DOHH2 (cell line): ENCODE measurements around the gene PARP9.

ENCODE experiments used
- H3F3A ChIP-seq: fragments of 200-600 bp; sonication (generic), shearing (Covaris generic); 2 replicates; pipeline ENCODE4 v1.6.0; 2016; ENCODE audit warnings: antibody characterized with exemption, mild to moderate bottlenecking; ENCODE audit not compliant: control insufficient read depth, insufficient read depth
- H3K27ac ChIP-seq: fragments of 200-600 bp; sonication (generic); 2 replicates; pipeline ENCODE4 v1.5.1; 2014; ENCODE audit warnings: low read depth, mild to moderate bottlenecking, low read length, moderate library complexity
- H3K27me3 ChIP-seq: fragments of 200-600 bp; sonication (generic); 2 replicates; pipeline ENCODE4 v1.6.1; 2014; ENCODE audit warnings: mild to moderate bottlenecking, low read length, mixed read lengths; ENCODE audit not compliant: control insufficient read depth
- H3K36me3 ChIP-seq: fragments of 200-600 bp; sonication (generic); 2 replicates; pipeline ENCODE4 v1.6.1; 2014; ENCODE audit warnings: mild to moderate bottlenecking, low read length, moderate library complexity, mixed read lengths; ENCODE audit not compliant: control insufficient read depth
- H3K4me1 ChIP-seq: fragments of 200-600 bp; sonication (generic); 2 replicates; pipeline ENCODE4 v1.6.1; 2014; ENCODE audit warnings: mild to moderate bottlenecking, low read length, mixed read lengths; ENCODE audit not compliant: control insufficient read depth
- H3K4me2 ChIP-seq: fragments of 200-600 bp; sonication (generic); 2 replicates; pipeline ENCODE4 v1.6.0; 2014; ENCODE audit warnings: mild to moderate bottlenecking, low read length, moderate library complexity
- H3K4me3 ChIP-seq: fragments of 200-600 bp; sonication (generic); 2 replicates; pipeline ENCODE4 v1.5.1; 2014; ENCODE audit warnings: mild to moderate bottlenecking, low read length, mixed read lengths
- H3K79me2 ChIP-seq: fragments of 200-600 bp; sonication (generic); 2 replicates; pipeline ENCODE4 v1.6.1; 2014; ENCODE audit warnings: mild to moderate bottlenecking, low read length, mixed read lengths; ENCODE audit not compliant: control insufficient read depth
- H3K9me2 ChIP-seq: fragments of 200-600 bp; sonication (generic); replicated peaks from 2 replicates; pipeline ENCODE4 v1.6.1; 2014; ENCODE audit warnings: mild to moderate bottlenecking, low read length, mixed read lengths; ENCODE audit not compliant: control insufficient read depth
- H3K9me3 ChIP-seq: fragments of 200-600 bp; sonication (generic); 2 replicates; pipeline ENCODE4 v1.6.1; 2014; ENCODE audit warnings: antibody characterized with exemption, low read length, mixed read lengths; ENCODE audit not compliant: control insufficient read depth, insufficient read depth
- H4K20me1 ChIP-seq: fragments of 200-600 bp; sonication (generic); 2 replicates; pipeline ENCODE4 v1.6.0; 2014; ENCODE audit warnings: low read depth, mild to moderate bottlenecking, antibody characterized with exemption, low read length, moderate library complexity; ENCODE audit not compliant: control insufficient read depth, insufficient read depth
- CTCF ChIP-seq: fragments of 200-600 bp; sonication (generic); IDR thresholded peaks from one replicate; pipeline ENCODE4 v1.5.1; 2014; ENCODE audit warnings: antibody characterized with exemption, mild to moderate bottlenecking, low read depth, low read length; ENCODE audit not compliant: poor library complexity, severe bottlenecking
- EZH2phosphoT487 ChIP-seq: fragments of 200-600 bp; sonication (generic); IDR thresholded peaks from 2 replicates; pipeline ENCODE4 v1.6.1; 2017; ENCODE audit warnings: borderline replicate concordance, mild to moderate bottlenecking, antibody characterized with exemption, low read length, moderate library complexity, mixed read lengths

PARP9 gene

GRCh38 chr3:122586773-122587485, 22.8 kb upstream of the PARP9 start:
- no peaks in the 10 kb centered on the region for H3F3A ChIP-seq
- H3K4me2 ChIP-seq = no peak overlapping the region
- no peaks in the 10 kb centered on the region for H3K4me1 ChIP-seq
- no peak for TF ChIP-seq EZH2phosphoT487
- H3K27ac ChIP-seq = no peak overlapping the region
- no peaks in the 10 kb centered on the region for H4K20me1 ChIP-seq
- H3K79me2 ChIP-seq = no peaks in the 10 kb centered on the region
- H3K27me3 ChIP-seq = no peaks in the 10 kb centered on the region
- H3K4me3 ChIP-seq = no peak overlapping the region
- peaks cover 8% of the 10 kb centered on the region for H3K9me3 ChIP-seq
- no peaks in the 10 kb centered on the region for H3K9me2 ChIP-seq
- no peaks in the 10 kb centered on the region for H3K36me3 ChIP-seq

- H3K9me2 ChIP-seq = no peaks in the 10 kb centered on the region
- H3K27me3 ChIP-seq = no peaks in the 10 kb centered on the region
- no peaks in the 10 kb centered on the region for H3K4me1 ChIP-seq
- TF ChIP-seq EZH2phosphoT487 = no peak
- no peak for TF ChIP-seq CTCF
- H4K20me1 ChIP-seq = no peaks in the 10 kb centered on the region
- H3K4me2 ChIP-seq = no peak overlapping the region
- H3K27ac ChIP-seq = no peak overlapping the region
- H3K9me3 ChIP-seq = peaks cover 16% of the 10 kb centered on the region
- H3K36me3 ChIP-seq = no peaks in the 10 kb centered on the region
- no peaks in the 10 kb centered on the region for H3F3A ChIP-seq
- H3K4me3 ChIP-seq = no peak overlapping the region
- H3K79me2 ChIP-seq = no peaks in the 10 kb centered on the region
These were observed 22.0 kb upstream of the PARP9 start for GRCh38 chr3:122586098-122586497.

- Histone ChIP-seq H3K27me3 (peaks cover 4% of the 10 kb centered on the region; the same call in 1 of the 2 replicates), H3K27ac (no peak overlapping the region), H3K79me2 (no peaks in the 10 kb centered on the region), H4K20me1 (no peaks in the 10 kb centered on the region), H3K9me3 (peaks cover 18% of the 10 kb centered on the region), H3K9me2 (no peaks in the 10 kb centered on the region), H3K36me3 (no peaks in the 10 kb centered on the region), H3K4me3 (no peak overlapping the region), H3K4me1 (peaks cover 20% of the 10 kb centered on the region), H3K4me2 (no peak overlapping the region), H3F3A (peaks cover 6% of the 10 kb centered on the region; the same call in 1 of the 2 replicates)
- no peak for TF ChIP-seq EZH2phosphoT487
- TF ChIP-seq CTCF = no peak
These were observed 18.3 kb upstream of the PARP9 start for GRCh38 chr3:122582390-122582789.

DNA sequence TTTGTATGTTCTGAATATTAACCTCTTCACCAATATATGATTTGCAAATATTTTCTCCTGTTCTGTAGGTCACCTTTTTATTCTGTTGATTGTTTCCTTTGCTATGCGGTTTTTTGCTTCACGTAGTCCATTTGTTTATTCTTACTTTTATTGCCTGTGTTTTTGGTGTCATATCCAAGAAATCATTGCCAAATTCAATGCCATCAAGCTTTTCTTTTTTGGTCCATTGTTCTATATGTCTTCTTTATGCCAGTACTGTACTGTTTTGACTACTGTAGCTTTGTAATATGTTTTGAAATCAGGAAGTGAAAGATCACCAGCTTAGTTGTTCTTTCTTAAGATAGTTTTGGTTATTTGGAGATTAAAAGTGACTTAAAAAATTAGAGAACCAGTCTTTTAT, 17.5 kb upstream of the PARP9 start:
- Histone ChIP-seq H3F3A (peaks cover 6% of the 10 kb centered on the region; the same call in 1 of the 2 replicates), H3K27ac (no peak overlapping the region), H3K9me3 (peaks cover 18% of the 10 kb centered on the region), H3K36me3 (no peaks in the 10 kb centered on the region), H3K4me1 (peaks cover 26% of the 10 kb centered on the region), H3K4me2 (no peak overlapping the region), H3K27me3 (peaks cover 5% of the 10 kb centered on the region; the same call in 1 of the 2 replicates), H4K20me1 (no peaks in the 10 kb centered on the region), H3K79me2 (no peaks in the 10 kb centered on the region), H3K4me3 (no peak overlapping the region), H3K9me2 (no peaks in the 10 kb centered on the region)
- TF ChIP-seq EZH2phosphoT487 = no peak
- TF ChIP-seq CTCF = no peak
